H1 (cell line): Measurements from ENCODE around the gene IQGAP3. TPM values are rescaled to one million over a fixed set of nuclear protein-coding genes. Genes with fewer than 3 reads are reported as not detected.

Experiments used
- CBX8 ChIP-seq: fragments of 300-800, 300-1000 bp; sonication (generic); IDR thresholded peaks from 2 replicates; pipeline ENCODE4 v1.7.1; 2016; ENCODE audit warnings: low read depth, low read length, borderline replicate concordance
- CHD7 ChIP-seq: fragments of 300-600 bp; sonication (generic); IDR thresholded peaks from 2 replicates; pipeline ENCODE4 v1.7.1; 2012; ENCODE audit warnings: low read length, moderate library complexity, mild to moderate bottlenecking, inconsistent platforms; ENCODE audit not compliant: insufficient replicate concordance
- CTBP2 ChIP-seq: IDR thresholded peaks from 2 replicates; pipeline ENCODE4 v1.7.0; 2011; ENCODE audit warnings: borderline replicate concordance, mild to moderate bottlenecking, moderate library complexity, mixed read lengths, low read length; ENCODE audit not compliant: insufficient read depth, insufficient read length
- FOSL1 ChIP-seq: IDR thresholded peaks from 2 replicates; pipeline ENCODE4 v1.6.1; 2011; ENCODE audit warnings: mild to moderate bottlenecking, low read depth, low read length, moderate library complexity; ENCODE audit not compliant: insufficient read depth
- HDAC2 ChIP-seq, 2 experiments: fragments of 300-600 bp in 1 of 2; sonication (generic) in 1 of 2; IDR thresholded peaks; 2 replicates each; pipeline ENCODE4 v1.6.1; 2011 to 2012; ENCODE audit warnings: low read depth in 2 of 2, low read length in 2 of 2, mild to moderate bottlenecking in 2 of 2, moderate library complexity in 2 of 2, borderline replicate concordance in 1 of 2, inconsistent platforms in 1 of 2
- KDM4A ChIP-seq: IDR thresholded peaks from one replicate; pipeline ENCODE4 v1.7.1; 2012; ENCODE audit warnings: low read depth, mild to moderate bottlenecking, moderate library complexity, low read length, inconsistent platforms; ENCODE audit not compliant: severe bottlenecking
- POLR2AphosphoS5 ChIP-seq: IDR thresholded peaks from 2 replicates; pipeline ENCODE4 v1.6.1; 2011; ENCODE audit warnings: low read depth, low read length
- SUZ12 ChIP-seq: fragments of 200-600 bp; sonication (generic); IDR thresholded peaks from 2 replicates; pipeline ENCODE4 v1.6.1; 2012; ENCODE audit warnings: mild to moderate bottlenecking, inconsistent platforms, low read length, moderate library complexity, mixed read lengths
- TAF7 ChIP-seq: optimal IDR thresholded peaks from 2 replicates; pipeline ENCODE3; 2011; ENCODE audit warnings: low read depth, mild to moderate bottlenecking, inconsistent platforms, low read length, moderate library complexity, borderline replicate concordance
- TBP ChIP-seq: IDR thresholded peaks from 2 replicates; pipeline ENCODE4 v1.6.1; 2011; ENCODE audit warnings: low read depth, low read length, improper control_type of control experiment
- polyA plus RNA-seq, 7 experiments: library from polyadenylated mRNA; depleted of rRNA in 3 of 7; stranded (reverse) in 5 of 7; unstranded in 2 of 7; fragments of >200 nt in 5 of 7; fragments of 200-250 nt in 2 of 7; gene quantifications; 1 replicate in 5 of 7; 2 replicates in 1 of 7; 4 replicates in 1 of 7; pipeline versions ENCODE4 v1.2.1 to v1.2.3, GENCODE V29; 2011 to 2013; ENCODE audit warnings: missing spikeins in 2 of 7, mixed read lengths in 2 of 7
- total RNA-seq: library from RNA; stranded (reverse); fragmentation: NEBNext Ultra II Directional; extraction: Animal tissue kit (Norgen Biotek cat#: 25700); gene quantifications from 2 replicates; pipeline ENCODE4 v1.2.1, GENCODE V29; 2021

The IQGAP3 gene
- total and polyA plus RNA-seq, 2 of the 8 experiments (the other 6 are each of a cell fraction or from before 2014, with no cell fraction given) = 14.6 to 22.3 TPM

GRCh38 chr1:156530006-156530405, 42.4 kb downstream of the IQGAP3 start (continued):
- no peak for TF ChIP-seq CHD7
- TF ChIP-seq SUZ12 = no peak
- no peak for TF ChIP-seq CBX8
- TF ChIP-seq HDAC2 (IDR thresholded peaks at IDR 0.05; ENCODE audit: borderline replicate concordance in 1 of 2, low read depth in 2 of 2, low read length in 2 of 2) = no peak
- TF ChIP-seq TAF7 = no peak
- TF ChIP-seq POLR2AphosphoS5 = no peak
- no peak for TF ChIP-seq CTBP2
- TF ChIP-seq KDM4A = no peak
- TF ChIP-seq FOSL1 = no peak
- TF ChIP-seq TBP = no peak
